SK-N-DZ (cell line): Measurements from ENCODE around the gene CLRN3.

Source experiments
- DNase-seq: peaks from one replicate; pipeline ENCODE4 v3.0.0-alpha.2; 2015; ENCODE audit warnings: low spot score

CLRN3 gene

DNA sequence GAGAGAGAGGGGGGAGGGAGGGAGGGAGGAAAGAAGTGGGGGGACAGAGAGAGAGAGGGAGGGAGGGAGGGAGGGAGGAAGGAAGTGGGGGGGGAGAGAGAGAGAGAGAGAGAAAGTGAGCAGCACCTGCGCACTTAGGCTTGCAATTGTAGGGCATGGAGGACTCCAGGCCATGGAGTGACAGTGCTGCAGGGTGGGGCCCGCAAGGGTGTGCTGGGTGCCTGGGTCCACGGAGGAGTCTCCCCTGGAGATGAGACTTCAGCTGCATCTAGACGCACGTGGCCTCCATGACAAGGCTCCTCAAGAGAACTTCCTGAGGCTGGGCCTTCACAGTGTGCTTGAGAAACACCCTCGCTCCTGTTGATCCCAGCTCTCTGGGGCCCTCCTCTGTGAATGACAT is 44.5 kb downstream of the CLRN3 start:
- DNase-seq: no peak

DNA sequence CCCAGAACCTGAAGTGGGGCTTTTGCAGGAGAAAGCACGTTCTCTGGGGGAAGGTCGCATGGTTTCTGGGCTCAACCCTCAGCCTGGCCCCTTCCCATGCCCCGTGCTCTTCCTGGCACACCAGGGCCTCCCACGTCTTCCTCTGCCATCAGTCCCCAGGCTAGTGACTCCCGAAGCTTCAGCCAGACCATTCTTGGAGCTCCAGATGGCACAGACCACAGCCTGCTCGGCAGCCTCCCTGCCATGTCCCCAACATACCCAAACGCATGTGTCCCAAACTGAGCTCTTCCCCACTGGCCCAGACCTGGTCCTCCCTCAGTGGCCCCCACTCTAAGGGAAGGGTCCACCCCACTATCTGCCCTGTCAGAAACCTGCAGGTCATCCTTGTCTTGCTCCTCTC is 47.0 kb downstream of the CLRN3 start:
- DNase-seq: no peak

- no peak for DNase-seq
Observed at GRCh38 chr10:127840884-127841283, 51.9 kb downstream of the CLRN3 start.

DNA sequence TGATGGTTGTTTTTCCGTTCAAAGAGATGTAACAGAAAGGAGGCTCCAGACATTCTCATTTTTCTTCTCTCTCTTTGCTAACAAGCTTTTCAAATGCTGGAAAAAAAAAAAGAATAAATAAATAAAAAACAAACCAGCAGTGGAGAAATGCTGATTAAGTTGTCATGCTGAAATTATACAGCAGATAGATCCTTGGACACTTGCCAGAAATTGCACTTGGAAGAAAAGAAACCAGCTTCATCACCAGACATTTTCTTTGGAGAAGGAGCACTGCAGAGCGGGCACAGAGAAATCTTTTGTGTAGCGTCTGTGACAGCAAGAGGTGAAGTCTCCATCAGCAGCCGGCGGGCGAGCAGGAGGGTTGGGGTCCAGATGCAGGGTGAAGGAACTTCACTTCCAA is 55.8 kb downstream of the CLRN3 start:
- DNase-seq: no peak

- no peak for DNase-seq
Observed at GRCh38 chr10:127836176-127836575, 56.6 kb downstream of the CLRN3 start.

DNA sequence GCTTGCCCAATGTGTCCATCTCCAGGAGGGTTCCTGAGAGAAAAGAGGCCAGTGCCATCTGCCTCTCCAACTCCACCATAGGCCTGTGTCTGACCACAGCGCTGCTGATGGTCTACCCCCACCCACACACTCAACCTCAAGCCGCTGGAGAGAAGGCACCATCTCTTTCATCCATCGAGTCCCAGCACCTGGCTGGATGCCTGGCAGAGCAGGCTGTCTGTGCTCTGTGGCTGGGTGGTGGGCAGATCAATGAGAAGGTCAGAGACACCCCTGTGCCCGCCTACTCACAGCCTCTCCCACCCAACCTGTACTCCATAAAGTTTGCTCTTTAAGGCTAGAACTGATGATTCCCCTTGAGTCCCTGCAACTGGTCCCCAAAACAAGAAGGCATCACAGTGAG is 58.0 kb downstream of the CLRN3 start:
- DNase-seq: no peak

DNA sequence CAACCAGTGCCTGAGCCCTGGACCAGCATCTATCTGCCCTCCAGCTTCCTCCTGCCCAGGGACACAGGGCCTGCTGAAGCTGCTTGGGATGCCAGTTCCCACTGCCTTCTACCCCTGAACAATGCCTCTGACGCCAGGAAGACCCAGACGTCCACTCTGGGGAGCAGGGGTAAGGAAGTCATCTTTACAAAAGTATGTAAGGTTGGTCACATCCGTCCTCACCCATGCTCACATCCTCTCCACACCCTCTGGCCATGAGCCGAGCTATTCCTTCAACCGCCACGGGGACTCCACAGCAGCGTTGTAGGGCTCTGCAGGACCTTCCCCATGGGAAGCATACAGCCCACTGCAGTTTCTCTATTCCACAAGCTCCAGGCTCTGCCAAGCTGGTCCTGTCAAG is 58.5 kb downstream of the CLRN3 start:
- no peak for DNase-seq

DNA sequence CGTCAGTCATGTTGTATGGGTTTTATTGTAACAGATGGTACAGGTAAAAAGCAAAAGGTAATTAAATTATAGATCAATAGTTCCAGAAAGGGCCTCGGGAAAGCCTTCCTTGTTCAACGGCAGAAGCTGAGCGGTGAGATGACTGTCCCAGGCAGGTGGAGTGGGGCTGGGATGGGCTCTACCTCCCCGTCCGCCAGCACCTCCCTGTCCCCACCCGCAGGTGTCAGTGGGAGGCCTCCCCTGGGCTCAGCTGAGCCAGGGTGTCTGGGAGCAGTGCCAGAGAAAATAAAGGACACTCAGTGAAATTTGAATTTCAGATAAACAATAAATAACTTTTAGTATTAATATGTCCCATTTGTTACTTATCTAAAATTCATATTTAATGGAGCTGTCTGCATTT is 58.9 kb downstream of the CLRN3 start:
- DNase-seq: no peak

GRCh38 chr10:127832501-127832900 is 60.2 kb downstream of the CLRN3 start:
- no peak for DNase-seq

GRCh38 chr10:127830414-127830813 is 62.3 kb downstream of the CLRN3 start:
- no peak for DNase-seq
